ENCODE data around the gene TBC1D30. TPM values are rescaled to one million over a fixed set of nuclear protein-coding genes. Genes with fewer than 3 reads are reported as not detected.

Gene TBC1D30
- total RNA-seq, 1 donor from 2014 or later: 3.7 TPM

- Histone ChIP-seq H3K27me3 (ENCODE audit: control insufficient read depth, insufficient read depth, low read length) (peaks cover 2% of the 10 kb centered on the region), H3K36me3 (ENCODE audit: control insufficient read depth, insufficient read depth, low read length) (no peaks in the 10 kb centered on the region), H3K4me3 (ENCODE audit: low read depth, low read length) (no peak overlapping the region)
- no peak for DNase-seq (ENCODE audit: low read depth)
- TF ChIP-seq CTCF (IDR thresholded peaks at IDR 0.05; ENCODE audit: insufficient read depth, low read length, poor library complexity, severe bottlenecking): no peak
Observed at GRCh38 chr12:64916411-64917261, 92.2 kb downstream of the TBC1D30 start.

GRCh38 chr12:64918344-64918743, 93.9 kb downstream of the TBC1D30 start:
- TF ChIP-seq CTCF (IDR thresholded peaks at IDR 0.05; ENCODE audit: insufficient read depth, low read length, poor library complexity, severe bottlenecking): no peak
- no peak overlapping the region for H3K4me3 ChIP-seq (ENCODE audit: low read depth, low read length)
- no peaks in the 10 kb centered on the region for H3K36me3 ChIP-seq (ENCODE audit: control insufficient read depth, insufficient read depth, low read length)
- no peak for DNase-seq (ENCODE audit: low read depth)
- H3K27me3 ChIP-seq (ENCODE audit: control insufficient read depth, insufficient read depth, low read length): peaks cover 2% of the 10 kb centered on the region

- no peaks in the 10 kb centered on the region for H3K36me3 ChIP-seq (ENCODE audit: control insufficient read depth, insufficient read depth, low read length)
- no peak overlapping the region for H3K4me3 ChIP-seq (ENCODE audit: low read depth, low read length)
- no peak for DNase-seq (ENCODE audit: low read depth)
- peaks cover 2% of the 10 kb centered on the region for H3K27me3 ChIP-seq (ENCODE audit: control insufficient read depth, insufficient read depth, low read length)
- TF ChIP-seq CTCF (IDR thresholded peaks at IDR 0.05; ENCODE audit: insufficient read depth, low read length, poor library complexity, severe bottlenecking): no peak
Observed at GRCh38 chr12:64918801-64919200, 94.4 kb downstream of the TBC1D30 start.

- TF ChIP-seq CTCF (IDR thresholded peaks at IDR 0.05; ENCODE audit: insufficient read depth, low read length, poor library complexity, severe bottlenecking): no peak
- no peaks in the 10 kb centered on the region for H3K36me3 ChIP-seq (ENCODE audit: control insufficient read depth, insufficient read depth, low read length)
- peaks cover 2% of the 10 kb centered on the region for H3K27me3 ChIP-seq (ENCODE audit: control insufficient read depth, insufficient read depth, low read length)
- no peak for DNase-seq (ENCODE audit: low read depth)
- H3K4me3 ChIP-seq (ENCODE audit: low read depth, low read length): no peak overlapping the region
Observed at GRCh38 chr12:64922853-64923252, 98.4 kb downstream of the TBC1D30 start.

GRCh38 chr12:64923536-64923935, 99.1 kb downstream of the TBC1D30 start:
- Histone ChIP-seq H3K36me3 (ENCODE audit: control insufficient read depth, insufficient read depth, low read length) (no peaks in the 10 kb centered on the region), H3K27me3 (ENCODE audit: control insufficient read depth, insufficient read depth, low read length) (peaks cover 2% of the 10 kb centered on the region), H3K4me3 (ENCODE audit: low read depth, low read length) (no peak overlapping the region)
- TF ChIP-seq CTCF (IDR thresholded peaks at IDR 0.05; ENCODE audit: insufficient read depth, low read length, poor library complexity, severe bottlenecking): no peak
- DNase-seq (ENCODE audit: low read depth): no peak

Other genes starting within 250 kb of the TBC1D30 start
- gene RASSF3, start 214.2 kb upstream of the TBC1D30 start, total RNA-seq: 23.6 and 25.7 TPM in 2 replicates
- gene GNS, start 65.2 kb upstream of the TBC1D30 start, total RNA-seq: 114 and 120 TPM in 2 replicates